T-helper 2 cell treated with Interferon-gamma antibody and Interleukin-4, amounts not matched to agents 100 ng/mL and 5 ng/mL, for 36 hours (primary cell): ENCODE measurements around the gene MAF. TPM values are rescaled to one million over a fixed set of nuclear protein-coding genes. Genes with fewer than 3 reads are reported as not detected.

Source experiments
- intact Hi-C: fragments of 100-400 bp; cut with micrococcal nuclease; formaldehyde crosslinking; loops from one replicate; pipeline ENCODE4 v1.15.1; 2023
- total RNA-seq: library from RNA; stranded (reverse); gene quantifications from 2 replicates; pipeline ENCODE4 v1.2.3, GENCODE V29; 2022

MAF gene
- total RNA-seq: 46.2 and 47.6 TPM in 2 replicates

DNA sequence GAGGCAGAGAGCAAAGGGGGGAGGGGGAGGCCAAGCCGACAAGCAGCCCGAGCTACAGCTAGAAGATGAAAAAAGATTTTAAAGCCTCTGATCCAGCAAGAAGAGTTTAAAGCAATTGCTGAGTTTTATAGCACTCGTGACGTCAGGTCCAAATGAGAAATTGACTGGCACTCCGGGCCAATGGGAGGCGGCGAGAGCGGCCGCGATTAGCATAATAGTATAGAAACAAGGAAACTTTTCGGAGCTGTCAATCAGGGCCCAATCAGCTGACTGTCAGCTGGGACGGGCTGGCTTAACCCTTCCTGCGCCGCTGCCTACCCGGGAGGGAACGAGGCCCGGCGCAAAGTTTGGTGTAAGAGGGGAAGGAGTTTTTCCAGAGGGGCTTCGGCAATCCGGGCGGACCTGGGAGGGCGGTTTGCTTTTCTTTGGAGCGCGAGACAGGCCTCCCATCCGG, at the start of gene MAF:
Gene MAF (minus strand): TSS at position 100 of the 454 bp plus-strand sequence. CDS start 835 bp downstream, outside the sequence.
- intact Hi-C loops: loop anchor here (1.0 to 10.0 kb wide), 16 partner anchors 18 to 1501 kb away; partner anchors contain the start of genes CDYL2, CENPN, CMC2 and WWOX

DNA sequence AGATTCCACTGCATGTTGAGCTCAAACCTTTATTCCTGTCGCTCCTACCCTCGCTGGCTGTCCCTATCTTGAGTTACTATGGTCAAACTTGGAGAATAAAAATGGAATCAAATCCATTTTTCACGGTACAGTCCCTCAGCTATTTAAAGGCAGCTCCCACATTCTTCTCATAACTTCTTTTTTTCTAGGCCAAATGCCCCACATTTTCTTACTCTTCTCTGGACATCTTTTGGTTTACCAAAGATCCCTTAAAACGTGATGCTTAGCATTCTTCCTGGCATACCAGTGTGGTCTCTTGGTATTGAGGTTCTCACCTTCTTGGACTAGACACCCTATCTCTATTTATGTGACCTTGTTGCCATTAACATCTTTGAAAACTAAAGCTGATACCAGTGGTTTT, 48.3 kb upstream of the MAF start:
- intact Hi-C loops: no loop called here

DNA sequence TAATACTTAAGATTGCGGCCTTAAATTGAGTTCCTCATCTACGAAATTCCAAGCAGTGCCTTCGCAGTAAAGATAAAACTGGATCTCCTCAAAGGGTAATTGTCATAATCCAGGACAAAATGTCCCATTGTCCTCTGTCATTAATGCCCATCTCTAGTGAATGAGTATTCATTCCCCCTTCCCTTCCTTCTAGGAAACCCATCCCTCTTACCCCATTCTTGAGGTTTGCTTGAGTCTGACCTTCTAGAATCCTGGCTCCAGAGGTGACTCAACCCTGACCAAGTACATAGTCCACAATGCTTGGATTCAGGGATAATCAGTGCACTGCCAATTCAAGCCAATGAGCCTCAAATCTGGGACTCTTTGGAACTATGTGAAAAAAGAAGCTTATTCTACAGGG, 47.0 kb upstream of the MAF start:
- intact Hi-C loops: no loop called here

DNA sequence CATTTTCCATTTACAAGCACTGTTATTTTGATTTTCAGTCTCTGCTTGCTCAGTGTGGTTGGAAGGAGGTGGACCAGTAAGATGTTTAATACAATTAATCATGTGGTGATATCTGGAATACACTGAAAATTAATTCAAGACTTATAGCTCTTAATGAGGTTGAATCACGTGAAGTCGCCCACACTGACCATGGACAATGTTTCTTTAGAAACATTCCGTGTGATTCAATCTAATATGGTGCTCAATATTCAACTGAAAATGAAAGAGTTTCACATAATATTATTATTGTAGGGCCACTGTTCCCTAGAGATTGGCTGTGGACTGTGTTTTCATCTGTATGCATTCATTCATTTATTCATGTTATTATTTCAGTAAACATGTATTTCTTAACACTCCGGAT, 45.2 kb upstream of the MAF start:
- intact Hi-C loops: no loop called here

DNA sequence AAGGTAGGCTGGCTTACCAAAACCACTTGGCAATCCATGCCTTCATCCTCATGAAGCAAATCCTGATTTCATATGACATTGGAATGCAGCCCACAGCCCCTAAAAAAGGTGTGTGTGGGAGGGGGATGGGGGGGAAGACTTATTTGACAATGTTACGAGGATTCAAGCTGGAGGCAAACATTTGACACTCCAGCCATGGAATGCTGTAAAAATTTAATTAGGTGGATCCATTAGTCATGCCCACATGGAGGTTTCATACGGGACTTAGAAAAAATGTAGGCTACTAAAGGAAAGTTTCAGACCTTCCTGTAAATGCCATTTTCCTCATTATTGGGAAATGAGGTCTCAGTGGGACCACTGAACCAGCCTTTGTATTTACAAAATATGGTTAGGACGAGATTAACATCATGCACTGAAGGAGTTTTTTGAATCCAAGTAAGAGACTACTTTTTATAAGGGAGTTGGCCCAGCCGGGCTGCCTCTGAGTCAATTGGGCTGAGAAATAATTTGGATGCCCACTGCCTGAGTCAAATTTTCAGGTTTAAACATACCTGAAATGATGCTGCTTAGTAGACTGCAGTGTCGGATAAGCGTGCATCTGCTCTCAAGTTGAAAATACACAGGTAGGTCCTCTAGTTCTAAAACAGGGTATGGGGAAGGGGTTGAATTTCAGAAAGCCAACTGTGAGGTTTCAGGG, 44.6 kb upstream of the MAF start:
- intact Hi-C loops: loop anchor here (5.0 kb wide), 1 partner anchor 72 kb away; no protein-coding TSS in a partner anchor

DNA sequence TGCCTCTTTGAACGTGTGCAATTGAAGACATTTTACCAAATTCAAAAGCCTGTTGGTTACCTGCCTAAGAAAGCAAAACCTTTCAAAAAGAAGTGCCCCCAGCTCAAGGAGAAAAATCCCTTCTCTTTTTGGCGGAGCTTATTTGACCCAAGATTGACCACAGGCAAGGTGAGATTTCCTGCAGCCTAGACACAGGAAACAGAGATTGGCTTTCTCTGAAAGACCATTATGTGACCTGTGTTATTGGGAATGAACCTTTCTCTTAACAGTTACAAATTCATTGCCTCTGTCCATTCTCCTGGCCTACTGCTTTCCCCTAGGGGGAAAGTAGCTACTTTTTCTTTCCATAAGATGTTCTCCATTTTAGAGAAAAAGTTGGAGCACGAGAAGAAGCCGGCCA, 42.1 kb upstream of the MAF start:
- intact Hi-C loops: loop anchor here (5.0 kb wide), 1 partner anchor 75 kb away; no protein-coding TSS in a partner anchor

DNA sequence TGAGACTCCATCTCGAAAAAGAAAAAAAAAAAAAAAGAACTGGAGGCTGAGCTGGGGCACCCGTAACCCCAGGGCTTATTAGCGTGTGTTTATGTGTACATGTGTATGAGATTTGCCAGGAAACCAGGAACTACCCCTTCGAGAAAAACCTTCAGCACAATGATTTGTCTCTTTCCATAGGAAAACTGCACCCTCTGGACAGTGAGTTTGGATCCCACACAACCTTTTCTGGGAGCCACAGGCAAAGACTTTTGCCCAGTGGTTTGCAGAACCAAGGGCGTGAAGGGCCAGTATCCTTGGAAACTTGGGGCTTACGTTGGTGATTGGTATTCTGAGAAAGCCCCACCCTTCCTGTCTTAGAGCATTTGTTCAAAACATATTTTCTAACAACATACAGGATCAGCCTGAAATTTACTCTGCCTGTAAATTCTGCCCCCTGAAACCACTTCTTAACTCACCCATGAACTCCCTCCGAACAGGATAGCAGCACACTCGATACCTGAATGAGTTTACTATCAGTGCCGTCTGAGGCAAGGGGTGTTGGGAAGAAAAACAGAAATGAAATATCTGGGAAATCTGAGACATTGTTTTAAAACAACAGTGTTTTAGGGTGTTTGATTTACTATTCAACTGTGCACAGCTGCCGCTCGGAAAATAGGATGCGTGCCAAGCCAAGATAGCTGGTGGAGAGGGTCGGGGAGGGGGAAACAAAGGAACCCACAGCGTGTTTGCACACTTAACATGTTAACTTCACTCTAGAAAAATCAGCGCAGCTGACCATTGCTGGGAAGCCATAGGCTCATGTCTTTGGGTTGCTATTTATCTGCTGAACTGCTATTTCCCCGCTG, 40.2 kb upstream of the MAF start:
- intact Hi-C loops: loop anchor here (1.0 to 5.0 kb wide), 3 partner anchors 12 to 77 kb away; partner anchors contain the start of gene MAF

DNA sequence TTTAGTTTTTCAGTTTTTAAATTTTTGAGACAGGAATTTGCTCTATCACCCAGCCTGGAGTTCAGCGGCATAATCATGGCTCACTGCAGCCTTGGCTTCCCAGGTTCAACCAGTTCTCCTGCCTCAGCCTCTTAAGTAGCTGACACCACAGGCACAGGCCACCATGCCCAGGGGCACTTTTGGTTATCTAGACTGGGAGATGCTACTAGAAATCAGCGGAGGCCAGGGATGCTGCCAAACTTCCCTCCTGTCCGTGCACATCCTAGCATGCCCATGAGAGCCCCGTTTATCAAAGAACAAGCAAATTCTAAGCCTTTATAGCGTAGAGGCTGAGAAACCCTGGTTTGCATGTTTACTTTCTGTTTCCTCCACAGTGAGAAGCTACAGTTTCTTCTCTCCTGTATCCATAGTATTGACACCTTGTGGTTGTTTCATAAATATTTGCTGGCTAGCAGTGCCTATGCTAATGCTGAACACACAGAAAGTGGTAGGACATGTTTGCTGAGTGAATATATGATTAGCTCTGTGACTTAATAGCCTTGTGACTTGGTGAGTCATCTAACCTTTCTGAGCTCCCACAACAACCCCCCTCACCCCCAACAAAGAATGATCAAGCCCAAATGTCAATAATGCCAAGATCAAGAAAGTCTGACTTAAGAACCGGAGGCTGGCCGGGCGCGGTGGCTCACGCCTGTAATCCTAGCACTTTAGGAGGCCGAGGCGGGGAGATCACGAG, 39.2 kb upstream of the MAF start:
- intact Hi-C loops: loop anchor here (1.0 to 5.0 kb wide), 3 partner anchors 11 to 78 kb away; partner anchors contain the start of gene MAF

DNA sequence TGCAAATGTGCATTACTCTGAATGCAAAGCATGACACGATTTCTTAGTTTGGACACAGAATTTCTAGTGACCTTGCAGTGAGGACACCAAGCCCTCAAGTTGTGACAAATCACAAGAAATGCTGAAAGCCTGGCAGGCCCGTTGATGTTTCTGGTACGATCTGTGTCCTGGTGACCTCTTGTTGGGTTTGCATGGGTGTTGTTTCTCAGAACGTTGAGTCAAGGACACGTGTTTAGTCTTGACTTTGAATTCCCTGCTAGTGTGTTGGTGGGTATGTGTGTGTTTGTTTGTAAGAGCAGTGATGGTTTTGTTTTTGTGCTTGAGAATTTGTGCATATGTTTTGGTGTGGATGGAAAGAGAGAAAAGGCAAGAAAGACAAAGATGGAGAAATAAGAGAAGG, 37.8 kb upstream of the MAF start:
- intact Hi-C loops: no loop called here

DNA sequence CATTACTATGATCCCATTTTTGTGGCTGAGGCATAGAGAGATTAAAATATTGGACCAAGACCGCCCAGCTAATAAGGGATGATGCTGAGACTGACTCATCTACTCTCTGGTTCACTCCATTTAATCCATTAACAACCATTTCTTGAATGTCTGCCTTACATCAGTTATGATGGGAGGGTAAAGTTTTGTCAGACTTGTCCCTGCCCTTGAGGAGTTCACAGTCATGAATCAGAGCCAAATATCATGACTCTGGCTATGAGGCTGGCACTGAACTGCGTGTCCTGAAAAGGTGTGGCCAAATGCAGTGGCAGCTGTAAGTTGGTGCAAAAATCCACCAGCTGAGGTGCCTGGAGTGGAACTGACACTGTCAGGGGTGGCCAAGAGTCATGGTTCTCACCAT, 35.0 kb upstream of the MAF start:
- intact Hi-C loops: no loop called here

DNA sequence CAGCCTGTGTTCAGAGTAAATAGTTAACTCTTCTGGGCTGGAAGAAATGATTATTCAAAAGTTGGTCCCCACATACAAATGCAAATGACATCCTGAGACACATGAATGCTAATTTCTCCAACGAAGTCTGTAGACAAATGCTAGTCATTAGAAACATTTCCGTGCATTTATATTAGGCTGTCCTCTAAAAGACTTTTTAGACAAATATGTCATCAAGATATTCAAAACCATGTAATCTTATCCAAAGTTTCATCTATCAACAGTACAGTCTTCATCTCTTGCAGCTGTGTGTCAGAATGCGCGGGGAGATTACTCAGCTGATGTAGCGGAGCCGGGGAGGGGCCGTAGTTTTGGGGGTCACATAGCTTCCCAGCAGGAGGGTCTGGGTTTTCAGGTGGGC, 33.8 kb upstream of the MAF start:
- intact Hi-C loops: no loop called here

DNA sequence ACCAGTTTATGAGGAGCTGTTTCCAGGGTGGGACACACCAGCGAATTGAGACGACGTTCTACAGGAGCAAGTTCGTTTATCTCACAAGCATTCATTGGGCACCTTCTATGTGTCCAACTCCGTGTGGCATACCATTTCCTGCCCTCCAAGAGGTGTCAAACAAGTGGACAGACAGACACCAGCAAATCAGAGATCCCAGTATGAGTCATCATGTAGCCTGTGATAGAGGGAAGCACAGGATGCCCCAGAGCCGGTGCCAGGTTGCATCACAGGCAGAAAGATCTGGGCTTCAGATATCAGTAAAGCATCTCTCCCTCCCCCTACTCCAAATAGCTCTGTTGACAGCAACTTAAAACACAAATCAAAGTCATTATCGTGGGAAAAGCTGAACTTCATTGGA, 31.8 kb upstream of the MAF start:
- intact Hi-C loops: no loop called here

DNA sequence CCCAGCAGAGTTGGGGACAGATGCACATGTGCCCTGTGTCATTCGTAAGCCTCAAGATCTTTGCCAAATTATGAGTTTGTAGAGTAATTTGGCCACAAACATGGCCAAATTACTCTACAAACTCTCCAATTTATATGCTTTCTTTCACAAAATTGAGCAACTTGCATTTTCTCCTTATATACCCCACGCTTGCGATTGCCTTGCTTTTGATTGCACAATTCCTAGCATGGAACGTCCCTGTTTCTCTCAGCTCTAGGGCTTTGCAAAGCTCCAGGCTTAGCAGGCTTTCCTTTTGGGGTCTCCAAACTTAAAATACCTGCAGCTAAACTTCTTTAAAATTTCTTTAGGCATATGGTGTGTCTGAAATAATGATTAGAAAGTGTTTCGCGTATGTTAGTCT, 28.5 kb upstream of the MAF start:
- intact Hi-C loops: loop anchor here (1.0 kb wide), 3 partner anchors 11 to 29 kb away; partner anchors contain the start of gene MAF

DNA sequence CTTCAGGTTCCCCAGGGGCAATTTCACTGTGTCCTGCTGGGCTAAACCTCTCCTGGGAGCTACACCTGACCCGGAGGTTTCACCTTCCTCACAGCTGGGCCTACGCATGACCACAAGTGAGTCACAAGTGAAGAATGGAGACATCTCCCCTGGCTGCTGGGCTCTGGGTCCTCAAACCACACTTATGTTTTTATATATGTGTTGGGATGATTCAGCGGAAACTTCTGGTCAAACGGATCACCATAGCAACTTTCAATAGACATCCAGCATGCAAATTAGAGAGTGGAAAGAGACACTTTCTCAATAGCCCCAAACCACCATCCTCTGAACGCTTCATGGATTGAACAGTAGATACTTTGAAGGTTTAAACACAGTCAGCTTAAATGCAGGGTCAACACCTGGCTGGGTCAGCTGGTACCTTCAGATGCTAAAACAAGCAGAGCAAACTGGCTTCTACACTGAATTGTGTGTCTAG, 28.0 kb upstream of the MAF start:
- intact Hi-C loops: loop anchor here (1.0 kb wide), 3 partner anchors 10 to 28 kb away; partner anchors contain the start of gene MAF

DNA sequence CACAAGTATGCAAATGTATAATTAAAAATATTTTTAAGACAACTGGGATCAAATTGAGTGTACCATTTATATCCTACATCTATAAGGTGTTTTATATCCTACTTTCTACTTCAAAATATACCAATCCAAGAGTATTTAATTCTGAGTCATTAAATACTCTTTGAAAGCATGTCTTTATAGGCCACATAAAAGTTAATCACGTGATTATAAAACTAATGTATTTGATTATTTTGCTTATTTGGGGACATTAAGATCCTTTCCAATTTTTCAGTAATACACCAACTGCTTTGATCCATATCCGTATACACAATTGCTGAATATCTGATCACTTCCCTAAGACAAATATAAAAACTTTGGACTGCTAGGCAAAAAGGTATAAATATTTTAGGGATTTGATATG, 26.6 kb upstream of the MAF start:
- intact Hi-C loops: no loop called here

DNA sequence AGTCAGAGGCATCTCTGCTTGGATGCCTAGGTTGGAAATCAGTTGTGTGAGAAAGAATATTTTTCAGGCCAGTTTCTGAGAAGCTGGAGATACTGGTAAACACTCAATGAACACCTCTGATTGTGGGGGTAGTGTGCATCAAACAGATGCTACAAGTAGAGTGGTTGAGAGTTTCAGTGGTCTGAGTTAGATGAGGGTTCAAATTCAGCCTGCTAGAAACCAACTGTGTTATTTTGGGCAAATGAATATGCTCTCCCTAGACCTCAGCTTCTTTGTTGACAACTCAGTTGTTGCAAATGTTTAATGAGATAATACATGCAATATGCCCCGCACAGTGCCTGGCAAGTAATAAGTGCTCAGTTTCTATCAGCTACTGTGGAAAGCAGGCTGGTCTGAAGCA, 25.2 kb upstream of the MAF start:
- intact Hi-C loops: no loop called here

DNA sequence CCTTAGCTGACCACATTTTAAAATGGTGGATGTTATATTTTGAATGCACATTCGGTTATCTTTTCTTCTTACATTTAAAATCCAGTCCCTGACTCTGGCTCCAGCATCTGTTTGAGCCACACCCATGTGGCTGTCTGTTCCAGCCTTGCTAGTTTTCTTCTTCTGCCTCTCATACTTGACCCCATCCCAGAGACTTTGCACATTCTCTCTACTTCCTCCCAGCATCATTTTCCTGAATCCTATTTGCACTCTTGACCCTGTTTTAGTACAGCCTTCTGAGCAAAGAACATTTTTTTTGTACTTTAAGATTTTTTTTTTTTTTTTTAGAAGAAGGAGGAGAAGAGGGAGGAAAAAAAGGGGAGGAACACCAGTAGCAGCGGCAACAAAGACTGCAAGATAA, 23.3 kb upstream of the MAF start:
- intact Hi-C loops: no loop called here

DNA sequence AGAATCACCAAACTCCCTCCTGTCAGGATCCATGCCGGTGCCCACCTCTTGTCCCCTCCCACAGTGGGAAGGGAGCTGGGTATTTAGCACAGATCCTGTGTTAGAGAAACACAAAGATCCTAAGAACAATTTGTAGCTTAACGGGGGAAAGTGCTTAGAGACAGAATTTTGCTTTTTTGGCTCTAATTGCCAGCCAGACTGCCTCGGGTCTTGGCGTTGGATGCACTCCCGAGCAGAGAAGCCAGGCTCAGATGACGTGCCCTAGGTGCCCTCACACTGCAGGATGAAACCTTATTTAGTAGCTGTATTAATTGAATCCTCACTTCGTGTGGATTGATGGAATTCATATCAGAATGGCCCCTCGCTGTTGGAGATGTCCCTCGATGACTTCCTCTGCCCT, 22.5 kb upstream of the MAF start:
- intact Hi-C loops: no loop called here

DNA sequence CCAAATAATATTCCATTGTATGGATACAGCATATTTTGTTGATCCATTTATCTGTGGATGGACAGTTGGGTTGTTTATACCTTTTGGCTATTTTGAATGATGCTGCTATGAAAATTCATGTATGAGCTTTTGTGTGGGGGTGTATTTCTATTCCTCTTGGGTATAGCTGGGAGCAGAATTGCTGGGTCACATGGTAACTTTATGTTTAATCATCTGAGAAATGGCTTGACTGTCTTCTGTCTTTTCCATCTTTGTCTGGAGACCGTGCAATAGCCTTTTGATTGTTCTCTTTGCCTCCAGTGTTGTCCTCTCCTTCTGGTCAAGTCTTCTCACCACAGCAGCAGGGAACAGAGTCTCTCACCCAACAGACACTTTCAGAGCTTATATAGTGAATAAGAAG, 20.5 kb upstream of the MAF start:
- intact Hi-C loops: no loop called here

DNA sequence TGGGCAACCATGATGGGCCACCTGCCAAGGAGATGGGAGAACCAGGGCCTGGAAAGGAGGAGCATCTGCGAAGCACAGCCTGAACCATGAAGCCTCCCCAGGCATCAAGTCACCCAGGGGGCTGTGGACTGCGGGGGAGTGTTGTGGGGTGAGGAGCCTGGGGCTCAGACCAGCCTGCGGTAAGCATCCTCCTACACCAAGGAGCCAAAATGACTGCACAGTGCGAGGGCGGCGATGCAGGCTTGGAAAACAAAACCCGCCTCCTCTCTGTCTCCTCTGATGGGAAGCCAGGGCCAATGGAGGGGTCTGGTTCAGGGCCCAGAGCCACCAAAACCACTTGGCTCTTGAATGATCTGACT, 18.1 kb upstream of the MAF start:
- intact Hi-C loops: loop anchor here (1.0 to 5.0 kb wide), 3 partner anchors 10 to 99 kb away; partner anchors contain the start of gene MAF

DNA sequence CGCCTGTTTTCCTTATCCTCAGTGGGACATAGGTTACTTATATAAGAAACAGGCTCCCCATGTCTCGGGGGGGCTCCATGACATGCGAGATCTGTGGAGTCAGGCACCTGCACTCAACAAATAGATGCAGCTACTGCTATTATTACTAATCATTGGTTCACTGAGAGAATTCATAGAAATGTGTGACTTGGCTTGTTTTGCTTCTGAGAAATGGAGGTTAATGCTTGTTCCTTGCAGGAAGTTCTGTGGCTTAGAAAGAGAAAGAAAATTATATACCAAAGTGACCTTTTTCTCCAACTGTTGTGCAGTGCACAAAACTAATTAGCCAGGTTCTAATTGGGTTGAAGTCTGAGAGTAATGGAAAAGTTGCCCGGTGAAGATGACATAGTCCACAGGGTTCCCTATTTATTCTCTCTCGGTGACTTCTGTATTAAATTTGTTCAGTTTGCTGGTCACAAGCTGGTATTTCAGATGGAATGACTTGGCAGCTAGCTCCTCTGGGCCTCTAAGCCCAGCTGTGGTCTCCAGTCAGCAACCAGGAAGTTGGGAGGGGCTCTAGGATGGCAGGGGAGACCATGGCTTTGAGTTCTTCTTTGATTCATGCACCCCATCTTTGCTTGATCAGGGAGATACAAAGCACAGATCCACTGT, 17.6 kb upstream of the MAF start:
- intact Hi-C loops: loop anchor here (1.0 to 5.0 kb wide), 3 partner anchors 10 to 99 kb away; partner anchors contain the start of gene MAF
